Suprapubic skin (tissue), 4 donors: ENCODE measurements around the gene SYNDIG1. TPM values are rescaled to one million over a fixed set of nuclear protein-coding genes. Genes with fewer than 3 reads are reported as not detected.

Experiments
- DNase-seq, 2 donors: peaks; one replicate each; pipeline ENCODE4 v3.0.0-alpha.2; 2019; ENCODE audit warnings: low spot score in 2 of 2
- H3K27ac ChIP-seq: fragments of 200-600 bp; sonication (generic); one replicate; pipeline ENCODE4 v1.5.1; 2019
- H3K27me3 ChIP-seq: fragments of 200-600 bp; sonication (generic); one replicate; pipeline ENCODE4 v1.5.1; 2019
- H3K36me3 ChIP-seq: fragments of 200-600 bp; sonication (generic); one replicate; pipeline ENCODE4 v1.5.1; 2019
- H3K4me1 ChIP-seq: fragments of 200-600 bp; sonication (generic); one replicate; pipeline ENCODE4 v1.5.1; 2019
- H3K4me3 ChIP-seq: fragments of 200-600 bp; sonication (generic); one replicate; pipeline ENCODE4 v1.5.1; 2019; ENCODE audit warnings: mild to moderate bottlenecking
- H3K9me3 ChIP-seq: fragments of 200-600 bp; sonication (generic); one replicate; pipeline ENCODE4 v1.5.1; 2019
- CTCF ChIP-seq, 2 donors: fragments of 200-600 bp in 1 of 2; fragments of 450-650 bp in 1 of 2; sonication (generic) in 1 of 2; IDR thresholded peaks; one replicate each; pipeline ENCODE4 v1.5.1; 2016 to 2019; ENCODE audit warnings: antibody characterized with exemption in 2 of 2, mild to moderate bottlenecking in 1 of 2, moderate library complexity in 1 of 2
- EP300 ChIP-seq: sonication (generic); formaldehyde crosslinking; IDR thresholded peaks from one replicate; pipeline ENCODE4 v1.6.1; 2017; ENCODE audit warnings: antibody characterized with exemption
- POLR2A ChIP-seq, 2 donors: fragments of 450-650 bp; IDR thresholded peaks; one replicate each; pipeline ENCODE4 v1.6.1; 2017; ENCODE audit warnings: antibody characterized with exemption in 2 of 2, mild to moderate bottlenecking in 2 of 2, moderate library complexity in 2 of 2
- POLR2AphosphoS5 ChIP-seq, 3 donors: sonication (generic); formaldehyde crosslinking; IDR thresholded peaks; one replicate each; pipeline ENCODE4 v1.6.1; 2017; ENCODE audit warnings: antibody characterized with exemption in 3 of 3
- WGBS: methylation state at CpG from one replicate; pipeline ENCODE4 v1.1.5; 2018; 5-methylcytosine and 5-hydroxymethylcytosine counted together
- total RNA-seq, 4 donors: library from RNA; depleted of rRNA; stranded (reverse); fragments of >200 nt; gene quantifications; one replicate each; pipeline ENCODE4 v1.1.0, GENCODE V29; 2016

The SYNDIG1 gene
- total RNA-seq, 4 donors from 2014 or later = not detected

DNA sequence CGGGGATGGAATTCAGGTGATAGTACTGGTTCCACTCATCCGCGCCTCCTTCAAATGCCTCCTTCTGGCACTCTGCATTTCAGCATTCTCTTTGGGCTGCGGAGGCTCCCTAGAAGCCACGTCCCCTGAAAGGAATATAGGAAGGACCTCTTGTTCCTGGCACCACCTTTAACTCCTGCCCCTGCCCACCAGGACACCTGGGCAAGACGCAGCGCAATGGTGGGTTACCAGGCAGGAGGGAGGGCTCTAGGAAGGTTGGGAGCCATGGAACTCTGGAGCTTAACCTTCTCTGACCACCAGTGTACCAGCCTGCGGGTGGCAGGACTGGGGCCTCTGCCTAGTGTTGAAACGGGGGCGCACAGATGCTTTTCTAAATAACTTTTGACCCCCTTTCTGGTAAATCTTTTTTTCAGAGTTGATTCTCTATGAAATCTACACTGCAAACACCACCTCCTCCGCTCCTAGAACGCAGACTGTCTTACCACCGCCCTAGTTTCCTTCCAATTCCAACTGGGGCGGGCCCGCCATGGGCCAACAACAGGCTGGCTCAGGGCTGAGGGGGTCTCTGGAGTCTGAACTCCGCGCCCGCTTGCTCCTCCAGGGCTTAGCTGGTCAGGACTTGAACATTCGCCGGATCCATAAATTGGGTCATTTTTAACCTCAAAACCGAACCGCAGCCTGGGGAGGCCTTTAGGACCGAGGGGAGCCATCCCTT is 871 bp upstream of the SYNDIG1 start:
- Histone ChIP-seq H3K4me1 (peaks cover 19% of the 10 kb centered on the region), H3K4me3 (peak overlapping the region; percentile 50), H3K36me3 (no peaks in the 10 kb centered on the region), H3K9me3 (no peaks in the 10 kb centered on the region), H3K27ac (no peak overlapping the region), H3K27me3 (peaks cover 62% of the 10 kb centered on the region)
- TF ChIP-seq EP300 = no peak
- TF ChIP-seq POLR2AphosphoS5 (IDR thresholded peaks at IDR 0.05) = no peak
- TF ChIP-seq POLR2A (IDR thresholded peaks at IDR 0.05) = no peak
- no peak for TF ChIP-seq CTCF (IDR thresholded peaks at IDR 0.05)
- 43% methylated on average over 23 of the region's 23 CpGs for WGBS
- DNase-seq = no peak

GRCh38 chr20:24469894-24470745 is 691 bp downstream of the SYNDIG1 start:
- peak overlapping the region; percentile 50 for H3K4me3 ChIP-seq
- H3K27ac ChIP-seq = no peak overlapping the region
- no peaks in the 10 kb centered on the region for H3K9me3 ChIP-seq
- no peak for TF ChIP-seq EP300
- no peak for TF ChIP-seq CTCF (IDR thresholded peaks at IDR 0.05)
- no peak for TF ChIP-seq POLR2AphosphoS5 (IDR thresholded peaks at IDR 0.05)
- TF ChIP-seq POLR2A (IDR thresholded peaks at IDR 0.05) = no peak
- no peaks in the 10 kb centered on the region for H3K36me3 ChIP-seq
- 2% methylated on average over 31 of the region's 62 CpGs for WGBS
- peaks cover 19% of the 10 kb centered on the region for H3K4me1 ChIP-seq
- DNase-seq = no peak
- peaks cover 66% of the 10 kb centered on the region for H3K27me3 ChIP-seq

GRCh38 chr20:24470746-24471582 is 1.5 kb downstream of the SYNDIG1 start:
- WGBS = 2% methylated on average over 39 of the region's 56 CpGs
- H3K36me3 ChIP-seq = no peaks in the 10 kb centered on the region
- H3K4me1 ChIP-seq = peaks cover 19% of the 10 kb centered on the region
- no peak for TF ChIP-seq EP300
- no peak for TF ChIP-seq POLR2AphosphoS5 (IDR thresholded peaks at IDR 0.05)
- TF ChIP-seq POLR2A (IDR thresholded peaks at IDR 0.05) = no peak
- no peak for TF ChIP-seq CTCF (IDR thresholded peaks at IDR 0.05)
- peak in 1 of 2 donors; percentile 65 for DNase-seq
- H3K9me3 ChIP-seq = no peaks in the 10 kb centered on the region
- peak overlapping the region; percentile 50 for H3K4me3 ChIP-seq
- no peak overlapping the region for H3K27ac ChIP-seq
- peaks cover 70% of the 10 kb centered on the region for H3K27me3 ChIP-seq

GRCh38 chr20:24472426-24472825 is 3.0 kb downstream of the SYNDIG1 start:
- no peak overlapping the region for H3K27ac ChIP-seq
- TF ChIP-seq POLR2AphosphoS5 (IDR thresholded peaks at IDR 0.05) (no peak), POLR2A (IDR thresholded peaks at IDR 0.05) (no peak), CTCF (IDR thresholded peaks at IDR 0.05) (no peak), EP300 (no peak)
- peaks cover 19% of the 10 kb centered on the region for H3K4me1 ChIP-seq
- no peak overlapping the region for H3K4me3 ChIP-seq
- no peaks in the 10 kb centered on the region for H3K9me3 ChIP-seq
- no peak for DNase-seq
- H3K36me3 ChIP-seq = no peaks in the 10 kb centered on the region
- WGBS = 77% methylated on average over 3 of the region's 3 CpGs
- peaks cover 62% of the 10 kb centered on the region for H3K27me3 ChIP-seq
